MM.1S (cell line): Measurements from ENCODE around the gene ATG10.

Source experiments
- CTCF ChIP-seq: fragments of 300-600 bp; sonication (generic); IDR thresholded peaks from 2 replicates; pipeline ENCODE4 v1.5.1; 2016; ENCODE audit warnings: antibody characterized with exemption, low read length, mixed read lengths
- EZH2 ChIP-seq: fragments of 300-600 bp; sonication (generic); optimal IDR thresholded peaks from 2 replicates; pipeline ENCODE3; 2017; ENCODE audit warnings: low read depth, mild to moderate bottlenecking, antibody characterized with exemption, low read length, mixed read lengths

GRCh38 chr5:81949462-81949861, 22.4 kb upstream of the ATG10 start:
- TF ChIP-seq CTCF (no peak), EZH2 (no peak)
